HG02981 (cell line): ENCODE measurements around the gene CDSN.
"Not testable (repeated sequence)": the region's sequence is repeated elsewhere in the genome, so short reads cannot be mapped to it uniquely, and the experiment has no call there.

Experiments
- ATAC-seq: cut with Tn5 transposase; IDR thresholded peaks from one replicate; pipeline ENCODE4 v1.9.1; 2021; ENCODE audit warnings: mild to moderate bottlenecking, moderate library complexity; ENCODE audit not compliant: unreplicated experiment

Gene CDSN

DNA sequence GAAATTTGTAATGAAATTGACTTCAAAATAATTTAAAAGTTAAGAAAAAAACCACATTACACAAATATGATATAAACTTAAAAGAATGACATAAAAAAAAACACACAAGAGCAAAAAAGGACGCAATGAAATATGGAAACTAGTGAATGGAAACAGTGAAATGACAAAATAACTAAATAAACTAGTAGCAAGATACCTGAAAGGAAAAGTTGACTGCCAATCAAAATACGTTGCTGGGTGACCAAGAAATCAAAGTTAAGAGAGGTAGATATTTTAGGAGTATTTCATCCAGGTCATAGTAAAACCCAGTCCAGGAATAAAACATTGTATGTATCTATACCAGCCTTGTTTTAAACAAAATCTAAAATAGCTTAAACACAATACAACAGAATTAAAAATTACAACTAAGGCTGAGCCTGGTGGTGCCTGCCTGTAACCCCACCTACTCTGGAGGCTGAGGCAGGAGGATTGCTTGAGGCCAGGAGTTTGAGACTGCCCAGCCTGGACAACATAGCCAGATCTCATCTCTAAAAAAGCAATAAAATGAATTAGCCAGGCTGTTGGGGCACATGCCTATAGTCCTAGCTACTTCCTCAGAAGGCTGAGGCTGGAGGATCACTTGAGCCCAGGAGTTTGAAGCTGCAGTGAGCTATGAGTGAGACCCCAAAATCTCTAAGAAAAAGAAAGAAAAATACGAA, 29.8 kb downstream of the CDSN start:
- no peak for ATAC-seq

GRCh38 chr6:31087494-31088089, 32.7 kb downstream of the CDSN start:
- peak; percentile 65 for ATAC-seq

- no peak for ATAC-seq
Observed at GRCh38 chr6:31086788-31087440, 33.3 kb downstream of the CDSN start.

- no peak for ATAC-seq
Observed at GRCh38 chr6:31083742-31084354, 36.4 kb downstream of the CDSN start.

- ATAC-seq: no peak
Observed at GRCh38 chr6:31081872-31082271, 38.4 kb downstream of the CDSN start.

DNA sequence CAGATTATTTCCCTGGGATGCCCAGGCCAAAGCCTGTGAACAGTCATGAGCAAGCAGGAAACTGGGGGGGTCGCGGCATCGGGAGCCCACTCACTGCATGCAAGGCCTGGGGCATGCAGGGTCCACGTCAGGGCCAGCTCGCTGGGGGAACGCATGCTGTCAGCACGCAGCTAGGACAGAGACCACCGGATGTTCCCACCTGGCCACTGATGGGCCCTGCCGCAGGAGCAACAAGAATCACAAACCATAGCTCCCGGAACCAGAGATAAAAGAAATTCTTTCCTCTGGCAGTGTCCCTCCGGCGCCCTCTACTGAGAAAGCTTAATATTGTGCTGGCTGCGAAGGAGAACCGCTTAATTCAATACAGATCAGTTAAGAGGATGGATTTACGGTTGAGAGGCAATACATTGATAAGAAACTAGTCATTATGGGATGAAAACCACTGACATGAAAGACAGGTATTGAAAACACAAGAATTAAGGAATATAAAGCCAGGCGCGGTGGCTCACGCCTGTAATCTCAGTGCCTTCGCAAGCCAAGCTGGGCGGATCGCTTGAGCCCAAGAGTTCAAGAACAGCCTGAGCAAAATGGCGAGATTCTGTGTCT, 40.5 kb downstream of the CDSN start:
- ATAC-seq: no peak

DNA sequence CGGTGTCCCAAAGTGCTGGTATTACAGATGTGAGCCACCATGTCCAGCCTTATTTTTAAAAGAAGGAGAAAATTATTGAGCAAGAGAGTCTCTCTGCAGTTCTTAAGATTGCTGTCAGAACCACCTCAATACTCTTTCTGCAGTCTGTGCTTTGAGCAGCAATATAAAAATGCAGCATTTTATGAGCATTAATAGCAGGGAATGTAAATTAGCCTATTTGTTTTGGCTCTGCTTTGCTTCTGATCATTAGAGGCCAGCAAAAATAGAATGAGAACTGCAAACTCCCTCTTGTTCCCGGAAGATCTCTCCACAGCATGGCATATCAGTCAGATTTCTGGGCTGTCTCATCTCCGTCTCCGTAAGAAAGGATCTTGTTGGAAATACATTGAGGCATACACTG, 43.6 kb downstream of the CDSN start:
- ATAC-seq: no peak

GRCh38 chr6:31075528-31075927, 44.7 kb downstream of the CDSN start:
- ATAC-seq: no peak

DNA sequence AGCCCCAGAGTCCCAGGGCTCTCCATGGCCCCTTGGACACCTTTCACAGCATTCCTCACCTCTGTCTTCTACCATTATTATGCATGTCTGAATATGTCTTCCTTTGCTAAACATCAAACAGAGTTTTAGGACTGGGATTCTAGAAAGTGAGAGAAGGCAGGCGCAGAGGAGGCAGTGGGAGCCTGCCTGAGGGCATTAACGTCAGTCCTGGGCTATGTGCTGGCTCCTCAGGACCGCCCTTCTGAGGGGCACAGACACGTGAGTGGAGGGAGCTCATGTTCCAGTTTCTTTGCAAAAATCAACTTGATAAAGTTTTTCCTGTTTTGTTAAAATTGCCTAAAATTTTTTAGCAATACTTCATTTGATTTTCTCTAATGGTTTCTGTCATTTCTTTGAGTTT, 45.8 kb downstream of the CDSN start:
- ATAC-seq: no peak

DNA sequence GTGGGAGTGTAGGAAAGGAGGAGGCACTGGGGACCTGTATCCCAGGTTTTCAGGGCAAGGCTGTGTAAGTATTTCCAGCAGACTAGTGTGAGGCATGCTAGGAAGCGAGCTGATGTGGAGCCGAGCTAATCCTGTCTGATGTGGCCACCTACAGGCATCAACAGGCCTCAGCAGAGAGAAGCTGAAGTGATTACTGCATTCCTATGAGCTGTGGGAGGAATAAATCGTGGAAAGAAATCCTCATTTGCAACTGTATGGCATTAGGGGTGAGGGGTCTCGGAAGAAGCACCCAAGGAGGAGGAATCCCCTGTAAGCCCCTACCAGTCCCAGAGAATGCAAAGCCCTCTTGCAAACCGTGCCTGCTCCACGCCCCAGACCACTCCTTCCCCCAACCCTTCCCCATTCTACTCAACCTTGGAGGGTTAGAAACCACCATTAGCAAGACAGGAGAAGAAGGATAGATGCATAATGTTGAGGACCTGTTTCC, 49.5 kb downstream of the CDSN start:
- no peak for ATAC-seq

DNA sequence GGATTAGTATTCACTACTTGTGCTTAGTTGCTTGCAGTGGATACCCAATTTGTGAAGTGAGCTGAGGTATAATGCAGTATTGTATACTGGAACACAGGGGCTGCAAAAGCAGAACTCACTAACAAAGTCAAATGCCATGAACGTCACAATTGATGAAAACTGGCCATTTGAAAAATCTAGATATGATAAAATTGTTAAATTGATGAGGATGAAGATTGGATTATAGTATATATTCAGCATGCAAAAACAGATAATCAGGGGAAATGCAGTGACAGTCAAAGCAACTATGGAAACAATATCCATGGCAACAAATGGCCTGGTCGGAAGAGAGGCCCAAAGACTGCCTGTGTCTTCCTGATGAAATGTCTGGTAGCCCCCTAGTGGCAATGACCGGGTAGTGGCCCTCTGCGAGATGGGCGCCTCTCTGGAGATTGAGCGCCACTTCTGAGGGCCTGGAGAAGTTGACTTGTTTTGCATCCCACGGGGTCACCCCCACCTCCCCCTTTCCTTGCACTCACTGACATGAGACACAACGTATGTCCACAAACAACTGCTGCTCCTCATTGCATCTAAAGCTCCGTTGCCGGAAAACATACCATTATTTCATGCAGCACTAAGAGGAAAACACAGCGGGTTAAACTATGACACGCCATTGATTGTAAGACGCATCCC, 51.4 kb downstream of the CDSN start:
- no peak for ATAC-seq

DNA sequence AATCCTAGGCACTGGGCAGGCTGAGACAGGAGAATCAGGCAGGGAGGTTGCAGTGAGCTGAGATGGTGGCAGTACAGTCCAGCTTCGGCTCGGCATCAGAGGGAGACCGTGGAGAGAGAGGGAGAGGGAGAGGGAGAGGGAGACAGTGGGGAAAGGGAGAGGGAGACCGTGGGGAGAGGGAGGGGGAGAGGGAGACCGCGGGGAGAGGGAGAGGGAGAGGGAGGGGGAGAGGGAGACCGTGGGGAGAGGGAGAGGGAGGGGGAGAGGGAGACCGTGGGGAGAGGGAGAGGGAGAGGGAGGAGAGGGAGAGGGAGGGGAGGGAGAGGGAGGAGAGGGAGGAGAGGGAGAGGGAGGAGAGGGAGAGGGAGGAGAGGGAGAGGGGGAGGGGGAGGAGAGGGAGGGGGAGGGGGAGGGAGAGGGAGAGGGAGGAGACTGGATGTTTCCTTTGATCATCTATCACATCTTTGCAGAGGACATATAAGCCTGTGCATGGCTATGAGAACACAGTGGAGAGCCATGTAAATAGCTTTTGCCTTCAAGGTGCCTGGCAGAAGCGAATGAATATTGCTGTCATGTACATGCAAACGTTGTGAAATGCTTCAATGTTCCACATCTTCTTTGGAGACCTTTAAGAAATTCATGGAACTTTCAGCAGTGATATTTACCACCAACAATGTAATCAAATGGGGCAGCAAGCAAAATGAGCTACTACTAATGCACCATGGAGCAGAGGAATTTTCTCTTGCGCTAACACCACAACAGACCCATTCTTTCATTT, 52.2 kb downstream of the CDSN start:
- ATAC-seq: not testable (repeated sequence)

- ATAC-seq: not testable (repeated sequence)
Observed at GRCh38 chr6:31067028-31067427, 53.2 kb downstream of the CDSN start.

- ATAC-seq: no peak
Observed at GRCh38 chr6:31065556-31065955, 54.7 kb downstream of the CDSN start.
